BJ (cell line): Measurements from ENCODE around the gene PRR35. TPM values are rescaled to one million over a fixed set of nuclear protein-coding genes. Genes with fewer than 3 reads are reported as not detected.

ENCODE experiments used
- CTCF ChIA-PET: fragments of 350-600 bp; formaldehyde crosslinking; extraction: SDS; loops from one replicate; lab custom pipeline; 2021; ENCODE audit warnings: antibody characterized with exemption, inconsistent platforms; lab: Yijun Ruan, JAX
- POLR2A ChIA-PET: fragments of 300-600 bp; sonication (Branson Sonifier 250); formaldehyde crosslinking; extraction: SDS; loops from one replicate; lab custom pipeline; 2021; ENCODE audit warnings: antibody characterized with exemption; lab: Charles Lee
- DNase-seq: peaks from one replicate; pipeline ENCODE4 v3.0.0-alpha.2; 2011; ENCODE audit warnings: low read depth
- H3K27me3 ChIP-seq: 2 replicates; pipeline ENCODE4 v1.6.0; 2011; ENCODE audit warnings: low read length; ENCODE audit not compliant: control insufficient read depth, insufficient read depth
- H3K36me3 ChIP-seq: 2 replicates; pipeline ENCODE4 v1.5.1; 2011; ENCODE audit warnings: low read length; ENCODE audit not compliant: control insufficient read depth, insufficient read depth
- H3K4me3 ChIP-seq: 2 replicates; pipeline ENCODE4 v1.5.1; 2011; ENCODE audit warnings: low read depth, mild to moderate bottlenecking, control low read depth, low read length
- polyA plus RNA-seq: library from polyadenylated mRNA; depleted of rRNA; stranded (reverse); fragments of >200 nt; gene quantifications from 2 replicates; pipeline ENCODE4 v1.2.3, GENCODE V29; 2011
- TF ChIP-seq, protein P1 (sequence below): IDR thresholded peaks from 2 replicates; pipeline ENCODE4 v1.5.1; 2011; ENCODE audit warnings: low read depth, mild to moderate bottlenecking, control low read depth, inconsistent platforms, low read length, moderate library complexity; ENCODE audit not compliant: insufficient read depth

Gene PRR35
- polyA plus RNA-seq, 1 experiment = not detected

DNA sequence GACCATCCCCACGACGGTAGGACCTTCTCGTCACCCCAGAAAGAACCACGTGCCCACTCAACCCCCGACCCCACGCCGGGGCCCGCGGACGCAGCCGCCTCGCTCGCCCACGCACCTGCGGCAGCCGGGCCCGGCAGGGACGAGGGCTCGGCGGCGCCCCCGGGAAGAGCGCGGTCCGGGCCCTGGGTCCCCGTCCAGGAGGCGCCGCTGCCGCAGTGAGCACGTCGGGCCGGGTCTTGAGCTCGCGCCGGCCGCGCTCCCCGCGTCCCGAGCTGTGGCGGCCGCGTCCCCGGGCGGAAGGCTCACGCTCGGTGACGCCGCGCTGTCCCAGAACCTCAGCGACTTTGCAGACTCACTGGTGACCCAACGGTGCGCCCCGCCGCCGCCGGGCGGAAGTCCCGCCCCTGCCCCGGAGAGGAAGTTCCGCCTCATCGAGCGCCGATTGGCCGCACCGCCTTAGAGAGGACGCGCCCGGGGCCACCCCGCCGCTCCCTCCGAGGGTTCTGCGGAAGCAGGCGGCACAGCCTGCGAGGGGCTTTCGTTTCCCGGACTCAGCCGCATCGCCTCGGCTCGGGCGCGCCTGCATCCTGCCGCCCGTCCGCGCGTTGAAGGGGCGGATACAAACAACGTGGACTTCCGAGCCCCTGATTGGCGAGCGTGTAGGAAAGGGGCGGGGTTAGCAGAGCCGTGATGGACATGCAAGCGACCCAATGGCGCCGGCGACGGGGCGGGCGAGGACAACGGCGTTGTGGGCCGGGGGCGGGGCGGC, 28.9 kb downstream of the PRR35 start:
- Histone ChIP-seq H3K27me3 (no peaks in the 10 kb centered on the region), H3K36me3 (peaks cover 2% of the 10 kb centered on the region; the same call in 1 of the 2 replicates), H3K4me3 (peak overlapping the region; percentile 91)
- TF ChIP-seq, protein P1, sequence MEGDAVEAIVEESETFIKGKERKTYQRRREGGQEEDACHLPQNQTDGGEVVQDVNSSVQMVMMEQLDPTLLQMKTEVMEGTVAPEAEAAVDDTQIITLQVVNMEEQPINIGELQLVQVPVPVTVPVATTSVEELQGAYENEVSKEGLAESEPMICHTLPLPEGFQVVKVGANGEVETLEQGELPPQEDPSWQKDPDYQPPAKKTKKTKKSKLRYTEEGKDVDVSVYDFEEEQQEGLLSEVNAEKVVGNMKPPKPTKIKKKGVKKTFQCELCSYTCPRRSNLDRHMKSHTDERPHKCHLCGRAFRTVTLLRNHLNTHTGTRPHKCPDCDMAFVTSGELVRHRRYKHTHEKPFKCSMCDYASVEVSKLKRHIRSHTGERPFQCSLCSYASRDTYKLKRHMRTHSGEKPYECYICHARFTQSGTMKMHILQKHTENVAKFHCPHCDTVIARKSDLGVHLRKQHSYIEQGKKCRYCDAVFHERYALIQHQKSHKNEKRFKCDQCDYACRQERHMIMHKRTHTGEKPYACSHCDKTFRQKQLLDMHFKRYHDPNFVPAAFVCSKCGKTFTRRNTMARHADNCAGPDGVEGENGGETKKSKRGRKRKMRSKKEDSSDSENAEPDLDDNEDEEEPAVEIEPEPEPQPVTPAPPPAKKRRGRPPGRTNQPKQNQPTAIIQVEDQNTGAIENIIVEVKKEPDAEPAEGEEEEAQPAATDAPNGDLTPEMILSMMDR = no peak
- peak; percentile 51 for DNase-seq
- CTCF ChIA-PET = interaction anchor here (1.1 to 1.5 kb wide), 2 partner anchors 42 to 47 kb away, joined by 3 to 5 read pairs; partner anchors contain the start of gene METTL26
- POLR2A ChIA-PET = no interaction called here

DNA sequence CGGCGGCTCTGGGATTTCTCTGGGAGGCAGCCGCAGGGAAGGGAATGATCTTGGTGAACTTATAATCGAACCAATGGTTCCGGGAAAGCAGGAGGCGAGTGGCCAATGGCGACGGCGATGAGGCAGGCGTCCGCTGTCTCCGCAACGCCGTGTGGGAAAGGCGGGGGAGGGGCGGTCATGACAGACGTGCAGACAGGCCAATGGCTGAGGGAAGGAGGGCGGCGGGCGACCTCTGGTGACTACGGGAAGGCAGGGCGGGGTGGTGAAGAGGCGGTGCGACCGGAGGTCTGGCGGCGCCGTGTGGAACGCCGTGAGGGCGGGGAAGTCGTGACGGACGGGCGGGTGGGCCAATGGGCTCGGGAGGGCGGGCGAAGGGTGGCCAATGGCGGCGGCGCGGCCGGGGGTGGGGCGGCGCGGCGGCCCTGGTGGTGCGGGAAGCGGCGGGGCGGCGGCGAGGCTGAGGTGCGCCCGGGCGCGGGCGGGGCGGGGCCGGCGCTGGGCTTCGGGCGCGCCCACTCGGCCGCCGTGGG, 29.5 kb downstream of the PRR35 start, which contains the start of gene RAB40C:
Gene RAB40C, plus strand, starts transcription at position 409 of the 530 bp plus-strand sequence. CDS start 226 bp downstream, outside the sequence.
- ChIA-PET POLR2A (no interaction called here), CTCF (interaction anchor here (1.0 kb wide), 1 partner anchor 15 kb away, joined by 4 read pairs; no protein-coding TSS in a partner anchor)
- TF ChIP-seq, protein P1 = peak; percentile 33
- DNase-seq = peak; percentile 68
- Histone ChIP-seq H3K4me3 (peak within 1 kb of the TSS; percentile 94), H3K27me3 (no peaks in the 10 kb centered on the region), H3K36me3 (peaks cover 4% of the 10 kb centered on the region; the same call in 1 of the 2 replicates)

DNA sequence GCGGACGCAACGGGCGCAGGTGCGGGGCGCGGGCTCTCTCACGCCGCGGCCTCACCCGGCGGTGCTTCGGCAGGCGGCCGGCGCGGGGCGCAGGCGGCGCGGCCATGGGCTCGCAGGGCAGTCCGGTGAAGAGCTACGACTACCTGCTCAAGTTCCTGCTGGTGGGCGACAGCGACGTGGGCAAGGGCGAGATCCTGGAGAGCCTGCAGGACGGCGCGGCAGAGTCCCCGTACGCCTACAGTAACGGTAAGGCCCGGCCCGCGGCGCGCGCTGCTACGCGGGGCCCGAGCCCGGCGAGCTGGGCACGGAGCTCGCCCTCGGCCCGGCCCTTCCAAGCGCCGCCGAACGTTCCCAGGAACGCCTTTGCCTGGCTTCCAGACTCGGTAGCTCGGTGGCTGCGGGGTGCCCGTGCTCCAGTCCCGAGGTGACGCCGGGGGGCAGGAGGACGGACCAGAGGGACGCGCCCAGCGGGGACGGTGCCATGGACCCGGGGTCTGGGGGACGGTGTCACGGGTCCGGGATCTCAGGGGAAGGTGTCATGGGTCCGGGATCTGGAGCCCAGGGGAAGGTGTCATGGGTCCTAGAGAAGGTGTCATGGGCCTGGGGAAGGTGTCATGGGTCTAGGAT, 30.1 kb downstream of the PRR35 start:
- CTCF ChIA-PET = interaction anchor here (1.0 kb wide), 1 partner anchor 15 kb away, joined by 4 read pairs; no protein-coding TSS in a partner anchor
- H3K27me3 ChIP-seq = no peaks in the 10 kb centered on the region
- POLR2A ChIA-PET = no interaction called here
- peak overlapping the region; percentile 94 for H3K4me3 ChIP-seq
- no peak for DNase-seq
- TF ChIP-seq, protein P1 = no peak
- peaks cover 4% of the 10 kb centered on the region; the same call in 1 of the 2 replicates for H3K36me3 ChIP-seq

DNA sequence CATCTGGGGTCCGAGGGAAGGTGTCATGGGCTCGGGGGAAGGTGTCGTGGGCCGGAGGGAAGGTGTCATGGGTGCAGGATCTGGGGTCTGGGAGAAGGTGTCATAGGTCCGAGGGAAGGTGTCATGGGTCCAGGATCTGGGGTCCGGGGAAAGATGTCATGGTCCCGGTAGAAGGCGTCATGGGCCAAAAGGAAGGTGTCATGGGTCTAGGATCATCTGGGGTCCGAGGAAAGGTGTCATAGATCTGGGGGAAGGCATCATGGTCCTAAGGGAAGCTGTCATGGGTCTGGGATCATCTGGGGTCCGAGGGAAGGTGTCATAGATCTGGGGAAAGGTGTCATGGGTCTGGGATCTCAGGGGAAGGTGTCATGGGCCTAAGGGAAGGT, 30.6 kb downstream of the PRR35 start:
- no peak for DNase-seq
- H3K36me3 ChIP-seq = peaks cover 4% of the 10 kb centered on the region; the same call in 1 of the 2 replicates
- CTCF ChIA-PET = interaction anchor here (1.0 kb wide), 1 partner anchor 14 kb away, joined by 4 read pairs; no protein-coding TSS in a partner anchor
- peak overlapping the region; percentile 94 for H3K4me3 ChIP-seq
- TF ChIP-seq, protein P1 = no peak
- H3K27me3 ChIP-seq = no peaks in the 10 kb centered on the region
- POLR2A ChIA-PET = no interaction called here

DNA sequence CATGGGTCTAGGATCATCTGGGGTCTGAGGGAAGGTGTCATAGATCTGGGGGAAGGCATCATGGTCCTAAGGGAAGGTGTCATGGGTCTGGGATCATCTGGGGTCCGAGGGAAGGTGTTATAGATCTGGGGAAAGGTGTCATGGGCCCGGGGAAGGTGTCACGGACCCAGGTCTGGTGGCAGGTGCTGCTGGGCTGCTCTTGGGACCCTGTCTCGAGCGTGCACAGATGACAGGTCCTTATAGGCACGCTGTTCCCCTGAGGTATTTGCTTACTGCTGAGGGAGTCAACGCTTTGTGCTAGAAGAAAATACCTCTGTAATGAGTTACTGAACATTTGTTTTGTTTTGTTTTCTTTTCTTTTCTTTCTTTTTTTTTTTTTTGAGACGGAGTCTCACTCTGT, 31.0 kb downstream of the PRR35 start:
- DNase-seq = no peak
- TF ChIP-seq, protein P1 = no peak
- CTCF ChIA-PET = no interaction called here

More for the DNA sequence above, 31.0 kb downstream of the PRR35 start:
- Histone ChIP-seq H3K4me3 (peak overlapping the region; percentile 94), H3K27me3 (no peaks in the 10 kb centered on the region), H3K36me3 (peaks cover 5% of the 10 kb centered on the region; the same call in 1 of the 2 replicates)
- POLR2A ChIA-PET = no interaction called here
